Measurements from ENCODE around the gene C1GALT1. TPM values are rescaled to one million over a fixed set of nuclear protein-coding genes. Genes with fewer than 3 reads are reported as not detected.

The C1GALT1 gene
- total RNA-seq, 1 experiment from 2014 or later, result 55.9 TPM

- H3K36me3 ChIP-seq (replicated peaks; ENCODE audit: control insufficient read depth, insufficient read depth, low read length), result no peaks in the 10 kb centered on the region
- no peak overlapping the region for H3K4me3 ChIP-seq (ENCODE audit: insufficient read depth, low read depth, low read length)
- no peak for DNase-seq
- H3K27me3 ChIP-seq (ENCODE audit: control insufficient read depth, insufficient read depth, low read length), result no peaks in the 10 kb centered on the region
Observed at GRCh38 chr7:7156663-7157062, 25.7 kb upstream of the C1GALT1 start.

GRCh38 chr7:7157177-7157886, 25.0 kb upstream of the C1GALT1 start:
- H3K36me3 ChIP-seq (replicated peaks; ENCODE audit: control insufficient read depth, insufficient read depth, low read length), result no peaks in the 10 kb centered on the region
- no peaks in the 10 kb centered on the region for H3K27me3 ChIP-seq (ENCODE audit: control insufficient read depth, insufficient read depth, low read length)
- no peak overlapping the region for H3K4me3 ChIP-seq (ENCODE audit: insufficient read depth, low read depth, low read length)
- DNase-seq, result no peak

- Histone ChIP-seq H3K4me3 (ENCODE audit: insufficient read depth, low read depth, low read length) (no peak overlapping the region), H3K27me3 (ENCODE audit: control insufficient read depth, insufficient read depth, low read length) (no peaks in the 10 kb centered on the region), H3K36me3 (replicated peaks; ENCODE audit: control insufficient read depth, insufficient read depth, low read length) (no peaks in the 10 kb centered on the region)
- no peak for DNase-seq
Observed at GRCh38 chr7:7157887-7158271, 24.5 kb upstream of the C1GALT1 start.

- H3K4me3 ChIP-seq (ENCODE audit: insufficient read depth, low read depth, low read length), result no peak overlapping the region
- no peaks in the 10 kb centered on the region for H3K27me3 ChIP-seq (ENCODE audit: control insufficient read depth, insufficient read depth, low read length)
- no peak for DNase-seq
- H3K36me3 ChIP-seq (replicated peaks; ENCODE audit: control insufficient read depth, insufficient read depth, low read length), result no peaks in the 10 kb centered on the region
Observed at GRCh38 chr7:7159063-7159658, 23.2 kb upstream of the C1GALT1 start.

- no peak for DNase-seq
- no peaks in the 10 kb centered on the region for H3K36me3 ChIP-seq (replicated peaks; ENCODE audit: control insufficient read depth, insufficient read depth, low read length)
- no peaks in the 10 kb centered on the region for H3K27me3 ChIP-seq (ENCODE audit: control insufficient read depth, insufficient read depth, low read length)
- no peak overlapping the region for H3K4me3 ChIP-seq (ENCODE audit: insufficient read depth, low read depth, low read length)
Observed at GRCh38 chr7:7164591-7164990, 17.8 kb upstream of the C1GALT1 start.

- Histone ChIP-seq H3K36me3 (replicated peaks; ENCODE audit: control insufficient read depth, insufficient read depth, low read length) (no peaks in the 10 kb centered on the region), H3K4me3 (ENCODE audit: insufficient read depth, low read depth, low read length) (no peak overlapping the region), H3K27me3 (ENCODE audit: control insufficient read depth, insufficient read depth, low read length) (no peaks in the 10 kb centered on the region)
- DNase-seq, result no peak
Observed at GRCh38 chr7:7165372-7165771, 17.0 kb upstream of the C1GALT1 start.

- DNase-seq, result no peak
- no peaks in the 10 kb centered on the region for H3K27me3 ChIP-seq (ENCODE audit: control insufficient read depth, insufficient read depth, low read length)
- H3K4me3 ChIP-seq (ENCODE audit: insufficient read depth, low read depth, low read length), result no peak overlapping the region
- no peaks in the 10 kb centered on the region for H3K36me3 ChIP-seq (replicated peaks; ENCODE audit: control insufficient read depth, insufficient read depth, low read length)
Observed at GRCh38 chr7:7166318-7166717, 16.0 kb upstream of the C1GALT1 start.

GRCh38 chr7:7169296-7169695, 13.0 kb upstream of the C1GALT1 start:
- no peaks in the 10 kb centered on the region for H3K36me3 ChIP-seq (replicated peaks; ENCODE audit: control insufficient read depth, insufficient read depth, low read length)
- no peaks in the 10 kb centered on the region for H3K27me3 ChIP-seq (ENCODE audit: control insufficient read depth, insufficient read depth, low read length)
- DNase-seq, result no peak
- no peak overlapping the region for H3K4me3 ChIP-seq (ENCODE audit: insufficient read depth, low read depth, low read length)

GRCh38 chr7:7173956-7174632, 8.2 kb upstream of the C1GALT1 start:
- Histone ChIP-seq H3K4me3 (ENCODE audit: insufficient read depth, low read depth, low read length) (no peak overlapping the region), H3K27me3 (ENCODE audit: control insufficient read depth, insufficient read depth, low read length) (no peaks in the 10 kb centered on the region), H3K36me3 (replicated peaks; ENCODE audit: control insufficient read depth, insufficient read depth, low read length) (no peaks in the 10 kb centered on the region)
- DNase-seq, result no peak

GRCh38 chr7:7175075-7175695, 7.2 kb upstream of the C1GALT1 start:
- no peak for DNase-seq
- H3K36me3 ChIP-seq (replicated peaks; ENCODE audit: control insufficient read depth, insufficient read depth, low read length), result no peaks in the 10 kb centered on the region
- no peak overlapping the region for H3K4me3 ChIP-seq (ENCODE audit: insufficient read depth, low read depth, low read length)
- H3K27me3 ChIP-seq (ENCODE audit: control insufficient read depth, insufficient read depth, low read length), result no peaks in the 10 kb centered on the region

GRCh38 chr7:7176406-7177043, 5.8 kb upstream of the C1GALT1 start:
- no peak overlapping the region for H3K4me3 ChIP-seq (ENCODE audit: insufficient read depth, low read depth, low read length)
- H3K36me3 ChIP-seq (replicated peaks; ENCODE audit: control insufficient read depth, insufficient read depth, low read length), result no peaks in the 10 kb centered on the region
- H3K27me3 ChIP-seq (ENCODE audit: control insufficient read depth, insufficient read depth, low read length), result no peaks in the 10 kb centered on the region
- no peak for DNase-seq

GRCh38 chr7:7177044-7177517, 5.3 kb upstream of the C1GALT1 start:
- Histone ChIP-seq H3K36me3 (replicated peaks; ENCODE audit: control insufficient read depth, insufficient read depth, low read length) (no peaks in the 10 kb centered on the region), H3K4me3 (ENCODE audit: insufficient read depth, low read depth, low read length) (no peak overlapping the region), H3K27me3 (ENCODE audit: control insufficient read depth, insufficient read depth, low read length) (no peaks in the 10 kb centered on the region)
- DNase-seq, result no peak

- H3K4me3 ChIP-seq (ENCODE audit: insufficient read depth, low read depth, low read length), result no peak overlapping the region
- H3K27me3 ChIP-seq (ENCODE audit: control insufficient read depth, insufficient read depth, low read length), result no peaks in the 10 kb centered on the region
- DNase-seq, result no peak
- no peaks in the 10 kb centered on the region for H3K36me3 ChIP-seq (replicated peaks; ENCODE audit: control insufficient read depth, insufficient read depth, low read length)
Observed at GRCh38 chr7:7178081-7178480, 4.3 kb upstream of the C1GALT1 start.

- Histone ChIP-seq H3K27me3 (ENCODE audit: control insufficient read depth, insufficient read depth, low read length) (no peaks in the 10 kb centered on the region), H3K36me3 (replicated peaks; ENCODE audit: control insufficient read depth, insufficient read depth, low read length) (no peaks in the 10 kb centered on the region), H3K4me3 (ENCODE audit: insufficient read depth, low read depth, low read length) (no peak overlapping the region)
- DNase-seq, result no peak
Observed at GRCh38 chr7:7178906-7179305, 3.4 kb upstream of the C1GALT1 start.

All from H7 (cell line).